Nucleus accumbens (tissue), 56 donors: ENCODE data around the gene CTNND2.
"Not testable (repeated sequence)": the region's sequence is repeated elsewhere in the genome, so short reads cannot be mapped to it uniquely, and the experiment has no call there.

Experiments used
- DNase-seq, 56 donors: peaks; one replicate each; lab custom pipeline; 2025; lab: John Stamatoyannopoulos, UW

CTNND2 gene

DNA sequence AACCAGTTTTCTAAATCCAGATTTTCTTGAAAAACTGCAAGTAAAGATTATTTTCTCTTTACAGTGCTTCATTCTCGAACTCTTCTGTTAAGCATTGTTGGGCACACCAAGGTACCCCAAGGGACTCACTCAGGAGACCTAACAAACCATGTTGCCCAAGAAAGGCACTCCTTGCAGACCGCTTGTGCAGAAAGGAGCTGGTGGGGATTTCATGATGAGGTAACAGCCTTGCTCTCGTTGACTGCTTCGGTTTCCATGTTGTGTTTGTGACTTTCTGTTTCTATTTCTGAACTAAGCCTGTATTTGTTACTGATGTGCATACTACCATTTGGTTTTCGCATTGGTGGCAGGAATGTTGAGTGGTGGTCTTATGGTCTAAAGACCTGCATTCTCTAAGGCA lies 876.6 kb downstream of the CTNND2 start:
- no peak for DNase-seq

DNA sequence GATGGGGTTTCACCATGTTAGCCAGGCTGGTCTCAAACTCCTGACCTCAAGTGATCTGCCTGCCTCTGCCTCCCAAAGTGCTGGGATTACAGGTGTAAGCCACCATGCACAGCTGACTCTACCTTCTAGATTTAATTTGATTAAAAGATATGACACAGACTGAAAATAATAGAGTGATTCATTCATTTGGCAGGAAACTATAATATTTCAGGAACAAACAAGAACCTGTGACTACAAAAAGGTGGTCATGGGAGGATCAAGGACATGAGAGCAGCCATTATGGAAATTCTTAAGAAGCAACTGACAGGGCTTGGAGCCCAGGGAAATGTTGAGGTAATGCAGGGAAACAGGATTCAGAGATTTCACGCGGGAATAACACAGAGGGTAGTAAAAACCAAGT lies 877.7 kb downstream of the CTNND2 start:
- DNase-seq: no peak

DNA sequence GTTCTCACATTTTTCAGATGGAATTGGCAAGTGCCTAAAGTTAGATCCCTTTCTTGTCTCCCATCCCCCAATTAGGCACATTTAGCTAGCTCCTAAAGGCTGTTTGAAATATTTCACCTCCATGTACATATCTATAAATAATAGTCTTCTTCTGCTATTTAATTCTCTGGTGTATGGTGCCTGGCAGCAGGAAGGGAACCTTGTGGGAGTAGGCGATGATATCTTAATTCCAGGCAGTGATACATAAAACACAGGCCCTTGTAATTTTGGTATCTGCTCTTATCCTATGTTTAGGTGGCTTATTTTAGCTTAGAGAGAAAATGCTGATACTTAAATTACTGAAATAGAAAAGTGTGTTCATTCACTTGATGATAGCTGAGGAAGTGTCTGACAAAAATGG lies 880.3 kb downstream of the CTNND2 start:
- DNase-seq: no peak

DNA sequence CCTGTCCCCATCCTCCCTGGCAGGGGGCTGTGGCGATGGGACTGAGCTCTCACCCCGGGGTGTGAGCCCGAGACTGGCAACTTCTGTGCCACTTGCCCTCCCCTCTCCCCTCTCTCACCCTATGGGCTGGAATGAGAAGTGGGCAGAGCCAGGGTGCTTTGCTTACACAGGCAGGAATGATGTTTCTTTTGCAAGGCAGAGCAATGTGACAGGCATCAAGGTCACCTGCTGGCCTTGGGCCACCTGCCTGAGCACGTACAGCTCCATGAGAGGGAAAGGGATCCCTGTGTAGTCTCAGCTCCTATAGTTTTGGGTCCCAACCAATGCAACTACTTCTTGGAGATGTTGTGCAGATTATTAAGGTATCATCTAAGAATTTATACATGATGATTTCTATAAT lies 890.5 kb downstream of the CTNND2 start:
- DNase-seq: no peak

DNA sequence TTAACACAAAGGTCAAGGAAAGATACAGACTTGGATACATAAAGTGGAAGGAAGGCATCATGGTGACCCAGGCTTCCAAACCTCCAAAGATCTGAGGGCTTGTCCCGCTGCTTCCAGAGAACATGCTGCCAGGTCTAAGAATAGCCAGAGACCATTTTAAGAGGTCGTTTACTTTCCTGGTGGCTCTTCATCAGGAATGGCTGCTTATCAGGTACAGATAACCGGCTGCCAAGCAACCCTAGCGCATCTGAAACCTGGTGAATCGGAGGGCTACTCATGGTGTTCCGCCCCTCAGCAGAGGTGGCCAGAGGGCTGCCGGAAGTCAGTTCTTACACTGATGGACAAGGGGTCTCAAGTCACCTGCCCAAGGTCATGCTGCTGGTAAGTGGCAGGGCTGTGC lies 892.0 kb downstream of the CTNND2 start:
- DNase-seq: no peak

DNA sequence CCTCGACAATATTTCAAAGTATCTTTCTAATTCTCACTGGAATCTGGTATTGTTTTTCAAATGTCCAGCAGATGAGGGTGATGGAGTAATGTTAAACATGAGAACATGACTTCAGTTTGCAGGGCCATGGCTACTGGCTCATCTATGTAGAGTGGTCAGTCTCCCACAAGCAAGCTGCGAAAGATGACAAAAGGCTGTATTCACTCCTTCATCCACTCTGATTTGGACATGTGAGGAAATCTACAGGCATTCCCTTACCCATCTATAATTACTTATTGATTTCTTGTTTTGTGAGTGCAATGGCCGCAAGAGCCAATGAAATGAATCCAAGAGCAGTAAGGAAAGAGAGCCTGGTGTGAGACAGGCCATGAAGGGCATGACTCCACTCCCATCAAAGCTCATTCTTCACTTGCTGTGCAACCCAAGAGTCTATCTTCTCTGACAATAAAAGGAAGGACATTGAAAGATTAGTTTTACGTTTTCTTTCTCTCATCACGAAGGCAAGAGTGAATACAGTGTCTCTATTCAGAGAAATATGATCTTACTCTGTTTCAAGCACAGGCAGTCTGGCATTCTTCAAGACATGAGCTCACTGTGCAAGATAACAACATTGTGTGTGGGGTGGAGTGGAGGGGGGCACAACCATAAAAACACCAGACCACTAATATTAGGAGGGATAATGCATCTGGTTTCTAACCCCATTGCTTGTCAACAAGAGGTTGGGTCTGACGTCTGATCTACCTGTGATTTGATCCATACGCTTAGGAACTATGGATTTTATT lies 893.6 kb downstream of the CTNND2 start:
- no peak for DNase-seq

DNA sequence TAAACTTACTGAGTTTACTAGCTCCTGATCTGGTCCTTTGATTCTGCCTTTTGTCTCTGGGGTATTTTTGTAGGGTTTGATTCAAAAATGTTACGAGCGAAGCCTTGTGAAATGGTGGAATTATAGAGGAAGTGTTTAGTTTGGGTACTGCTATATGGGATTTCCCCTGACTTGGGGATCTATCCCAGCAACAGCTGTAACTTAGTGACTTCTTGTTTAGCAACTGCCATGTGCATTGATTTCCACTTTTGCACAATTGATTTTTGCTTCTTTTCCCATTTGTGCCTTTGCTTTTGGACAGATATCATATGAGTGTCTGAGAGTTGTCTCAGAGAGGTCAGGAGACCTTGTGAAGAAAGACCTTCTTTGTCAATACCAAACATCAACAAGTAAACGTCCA lies 894.7 kb downstream of the CTNND2 start:
- DNase-seq: no peak

DNA sequence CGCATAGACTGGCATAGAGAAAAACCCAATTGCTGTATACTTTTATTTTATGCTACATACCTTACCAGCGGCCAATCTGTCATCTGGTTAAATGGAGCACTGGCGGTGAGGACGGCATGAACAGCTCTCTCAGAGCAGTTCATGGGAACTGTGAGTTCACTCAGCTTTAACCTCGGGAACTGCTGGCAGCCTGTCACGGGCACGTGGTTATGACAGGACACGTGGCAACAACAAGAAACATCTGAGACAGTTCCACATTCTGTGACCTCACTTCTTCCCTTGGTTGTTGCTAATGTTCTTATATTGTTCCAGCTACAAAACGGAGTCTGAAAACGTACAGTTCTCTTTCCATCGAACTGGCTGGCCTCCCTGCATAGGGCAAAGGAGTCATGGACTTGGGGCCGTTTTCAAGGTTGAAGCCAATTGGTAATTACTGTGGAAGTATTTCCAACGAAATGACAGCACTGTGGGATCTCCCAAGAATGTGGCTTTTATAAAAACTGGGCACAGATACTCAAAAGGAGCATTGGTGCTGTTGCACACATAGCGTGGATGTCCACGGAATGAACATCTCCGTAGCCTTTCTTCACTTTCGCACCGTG lies 896.9 kb downstream of the CTNND2 start:
- peak in 3 of 56 donors; percentile 18 to 23 (median 22) for DNase-seq

DNA sequence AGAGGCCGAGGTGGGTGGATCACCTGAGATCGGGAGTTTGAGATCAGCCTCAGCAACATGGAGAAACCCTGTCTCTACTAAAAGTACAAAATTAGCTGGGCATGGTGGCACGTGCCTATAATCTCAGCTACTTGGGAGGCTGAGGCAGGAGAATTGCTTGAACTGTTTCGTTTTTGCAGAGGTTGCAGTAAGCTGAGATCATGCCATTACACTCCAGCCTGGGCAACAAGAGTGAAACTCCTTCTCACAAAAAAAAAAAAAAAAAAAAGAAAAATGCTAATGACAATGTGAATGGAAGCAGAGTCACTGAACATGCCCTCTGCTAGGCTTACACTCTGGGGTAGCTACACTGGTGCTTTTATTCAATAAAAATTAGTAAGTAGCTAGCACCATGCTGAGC lies 899.7 kb downstream of the CTNND2 start:
- DNase-seq: not testable (repeated sequence)

DNA sequence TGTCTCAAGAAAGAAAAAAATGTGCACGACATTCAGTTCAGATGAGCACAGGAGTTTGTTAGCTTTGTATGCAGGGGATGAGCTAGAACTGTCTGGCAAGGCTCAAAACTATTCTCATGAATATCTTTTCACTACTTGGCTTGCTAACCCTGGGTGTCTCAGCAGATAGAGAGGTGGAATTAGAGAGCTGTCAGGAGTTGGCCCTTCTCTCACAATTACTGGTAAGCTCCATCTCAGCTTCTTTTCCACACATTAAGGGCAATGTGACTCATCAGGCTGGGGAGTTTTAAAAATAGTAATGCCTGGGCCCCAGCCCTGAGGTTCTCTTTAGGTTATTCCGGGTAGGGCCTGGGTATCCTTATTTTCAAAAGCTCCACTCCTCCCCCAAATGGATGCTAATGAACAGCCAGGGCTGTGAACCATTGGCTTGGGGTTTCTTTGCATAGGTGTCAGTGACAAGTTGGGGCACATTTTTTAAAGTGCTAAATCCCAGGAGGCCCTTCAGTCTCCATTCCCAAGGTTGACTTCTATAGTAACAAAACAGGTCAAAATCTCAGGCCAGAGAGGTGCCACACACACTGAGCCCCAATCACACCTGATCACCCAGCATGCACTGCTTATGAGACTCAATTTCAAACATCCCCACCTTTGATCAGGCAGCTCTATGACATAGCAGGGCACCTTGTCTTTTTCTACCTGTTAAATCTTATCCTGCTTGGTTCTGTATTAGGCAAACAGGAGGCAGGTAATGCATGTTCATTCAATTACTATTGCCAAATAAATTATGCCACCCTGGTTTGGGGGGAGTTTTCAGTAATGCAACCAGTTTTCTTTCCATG lies 903.5 kb downstream of the CTNND2 start:
- DNase-seq: no peak

DNA sequence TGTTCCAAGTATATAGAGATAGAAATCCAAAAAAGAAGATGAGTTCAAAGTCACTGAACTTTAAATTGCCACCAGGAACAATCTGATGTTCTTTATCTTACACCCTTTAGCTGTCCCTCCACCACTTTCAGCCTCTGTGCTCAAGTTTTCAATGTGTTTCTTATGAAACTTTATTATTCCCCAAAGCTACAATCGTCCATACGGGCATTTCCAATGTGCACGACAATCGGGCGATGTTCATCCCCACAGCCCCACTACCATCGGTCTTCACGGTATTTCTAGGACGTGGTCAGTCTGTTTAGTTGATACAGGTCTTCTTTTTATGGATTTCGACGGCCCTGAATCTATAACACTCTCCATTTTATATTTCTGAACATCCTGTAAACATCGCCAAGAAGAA lies 904.5 kb downstream of the CTNND2 start:
- no peak for DNase-seq

DNA sequence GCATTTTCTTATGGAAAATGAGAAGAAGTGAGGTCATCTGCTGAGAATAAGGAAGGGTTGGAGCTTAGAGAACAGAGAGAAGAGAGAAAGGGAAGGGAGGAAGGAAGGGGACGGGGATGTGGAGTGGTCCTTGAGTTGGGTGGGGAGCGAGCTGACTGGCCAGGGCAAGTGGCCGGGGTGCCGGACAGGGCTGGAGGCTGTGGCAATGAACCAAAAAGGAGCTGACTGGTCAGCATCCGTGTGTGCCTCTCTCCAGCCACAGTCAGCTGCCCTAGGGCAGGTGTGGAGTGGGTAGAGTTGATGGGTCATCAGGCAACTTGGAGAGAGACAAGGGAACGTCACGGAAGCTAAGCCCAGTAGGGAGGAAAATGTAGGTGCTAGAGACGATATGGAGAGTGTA lies 908.4 kb downstream of the CTNND2 start:
- DNase-seq: no peak

DNA sequence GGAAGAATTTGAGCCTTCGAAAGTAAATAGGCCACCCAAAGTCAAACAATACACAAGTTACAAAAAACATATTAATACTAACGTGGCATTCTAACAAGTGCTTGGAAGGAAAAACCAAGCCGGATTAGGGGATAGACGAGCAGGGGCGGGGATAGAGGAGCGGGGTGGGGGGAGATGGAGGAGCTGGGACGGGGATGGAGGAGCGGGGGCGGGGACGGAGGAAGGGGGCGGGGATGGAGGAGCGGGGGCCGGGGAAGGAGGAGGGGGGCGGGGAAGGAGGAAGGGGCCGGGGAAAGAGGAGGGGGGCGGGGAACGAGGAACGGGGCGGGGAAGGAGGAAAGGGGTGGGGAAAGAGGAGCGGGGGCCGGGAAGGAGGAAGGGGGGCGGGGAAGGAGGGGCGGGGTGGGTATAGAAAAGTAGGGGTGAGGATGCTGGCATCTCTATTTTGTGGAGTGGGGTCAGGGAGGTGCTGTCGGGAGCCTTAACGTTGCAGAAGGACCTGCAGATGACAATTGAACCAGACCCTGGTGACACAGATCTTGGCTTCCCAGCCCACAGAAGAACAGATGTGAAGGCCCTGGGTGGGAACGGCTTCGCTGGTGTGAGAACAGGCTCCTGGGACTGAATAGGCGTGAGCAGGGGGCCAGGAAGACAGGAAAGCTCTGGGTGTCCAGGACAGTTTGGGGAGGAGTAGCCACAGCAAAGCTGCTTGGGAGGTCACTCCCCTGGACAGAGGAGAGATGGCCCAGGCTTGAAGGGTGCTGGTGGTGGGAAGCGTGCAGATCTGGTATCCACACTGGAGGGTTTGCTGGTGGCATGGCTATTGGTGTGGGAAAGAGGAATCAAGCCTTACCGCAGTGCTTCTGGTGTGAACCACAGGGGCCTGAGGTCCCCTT lies 909.9 kb downstream of the CTNND2 start:
- DNase-seq: no peak

DNA sequence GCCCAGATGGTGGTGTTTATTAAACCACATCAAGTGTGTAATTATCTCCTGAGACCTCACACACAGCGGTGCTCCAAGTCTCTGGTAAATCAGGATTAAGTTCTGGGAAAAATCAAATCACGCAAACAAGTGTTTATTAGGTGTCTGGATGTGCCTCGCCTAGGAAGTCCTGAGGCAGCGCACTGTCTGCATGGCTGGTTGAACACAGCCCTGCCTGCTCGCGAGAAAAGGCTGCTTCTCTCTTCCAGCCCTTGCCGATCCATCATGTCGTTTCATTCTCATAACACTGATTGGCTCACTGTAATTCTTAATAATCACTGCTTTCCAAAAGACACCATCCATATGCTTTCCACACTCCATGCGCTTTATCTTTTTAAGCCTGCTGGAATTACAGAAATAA lies 913.6 kb downstream of the CTNND2 start:
- no peak for DNase-seq

DNA sequence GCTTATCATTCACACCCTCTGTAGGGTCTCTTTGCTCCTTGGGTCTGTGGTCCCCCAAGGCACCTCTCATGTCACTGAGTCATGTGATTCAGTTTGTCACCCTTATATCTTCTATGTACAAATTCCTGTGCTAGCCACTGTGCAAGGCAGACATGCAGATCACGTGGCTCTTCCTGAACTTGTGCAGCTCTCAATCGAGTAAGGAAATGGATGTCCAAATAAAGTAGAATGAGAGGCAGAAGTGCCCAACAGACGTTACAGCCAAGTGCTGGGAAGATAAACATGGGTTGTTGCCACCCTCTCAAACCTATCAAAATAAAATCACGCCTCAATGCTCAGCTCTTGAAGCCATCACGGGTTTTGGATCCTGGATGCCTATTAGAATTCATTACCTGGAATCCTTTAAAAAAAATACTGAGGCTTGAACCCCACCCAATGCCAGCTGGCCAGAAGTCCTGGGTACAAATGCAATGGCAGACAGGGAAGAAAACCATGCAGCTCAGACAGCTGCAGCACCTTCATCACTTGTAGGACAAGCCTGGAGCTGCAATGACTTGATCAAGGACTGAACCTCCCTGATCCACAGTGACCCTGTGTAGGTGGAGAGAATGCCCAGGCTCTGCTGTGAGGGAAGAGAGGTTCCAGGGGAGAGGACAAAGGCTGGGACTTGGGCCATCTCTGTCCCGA lies 914.5 kb downstream of the CTNND2 start:
- no peak for DNase-seq

DNA sequence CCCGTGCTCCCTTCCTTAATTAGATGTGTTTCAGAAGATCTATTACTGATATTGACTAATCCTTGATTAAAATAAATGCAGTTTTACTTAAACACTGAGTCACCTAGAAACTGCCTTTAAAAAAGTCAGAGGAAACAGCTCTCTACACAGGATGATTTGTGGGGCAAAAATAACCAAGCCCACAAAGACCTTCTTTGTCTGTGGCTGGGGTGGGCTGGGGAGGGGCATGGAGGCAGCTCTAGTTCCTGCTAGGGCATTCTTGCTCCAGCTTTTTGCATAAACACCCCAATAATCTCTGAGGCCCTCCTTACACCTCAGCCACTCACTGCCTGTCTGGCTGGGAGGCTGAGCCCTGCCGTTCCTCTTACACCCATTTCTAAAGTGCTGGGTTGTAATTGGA lies 915.6 kb downstream of the CTNND2 start:
- DNase-seq: peak in 9 of 56 donors; percentile 6 to 17 (median 13)

DNA sequence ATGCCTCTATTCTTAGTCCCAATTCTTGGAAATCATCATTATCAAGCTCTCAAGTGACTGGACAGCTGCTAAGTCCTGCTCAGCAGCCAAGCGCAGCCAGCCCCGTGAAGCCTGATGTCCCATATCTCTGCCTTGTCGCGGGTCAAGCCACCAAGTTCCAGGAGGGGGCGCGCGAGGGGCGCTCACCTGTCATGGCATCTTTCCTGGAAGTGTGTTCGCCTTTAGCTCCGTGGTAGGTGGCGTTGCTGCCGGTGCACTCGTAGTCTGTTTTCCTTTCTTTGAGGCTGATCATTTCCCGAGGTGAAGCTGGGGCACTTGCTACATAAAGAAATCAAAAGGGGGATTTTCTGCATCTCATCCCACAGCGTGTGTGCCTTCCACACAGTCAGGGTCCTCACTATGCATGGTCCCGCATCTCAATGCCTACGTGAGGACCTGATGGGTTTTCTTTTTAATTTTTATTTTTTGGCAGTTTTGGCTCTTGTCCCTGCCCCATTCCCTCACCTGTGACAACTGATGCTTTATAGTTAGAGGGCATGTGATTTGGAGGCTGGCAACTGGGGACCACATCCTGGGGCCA lies 916.2 kb downstream of the CTNND2 start:
- peak in 36 of 56 donors; percentile 3 to 53 (median 20) for DNase-seq

DNA sequence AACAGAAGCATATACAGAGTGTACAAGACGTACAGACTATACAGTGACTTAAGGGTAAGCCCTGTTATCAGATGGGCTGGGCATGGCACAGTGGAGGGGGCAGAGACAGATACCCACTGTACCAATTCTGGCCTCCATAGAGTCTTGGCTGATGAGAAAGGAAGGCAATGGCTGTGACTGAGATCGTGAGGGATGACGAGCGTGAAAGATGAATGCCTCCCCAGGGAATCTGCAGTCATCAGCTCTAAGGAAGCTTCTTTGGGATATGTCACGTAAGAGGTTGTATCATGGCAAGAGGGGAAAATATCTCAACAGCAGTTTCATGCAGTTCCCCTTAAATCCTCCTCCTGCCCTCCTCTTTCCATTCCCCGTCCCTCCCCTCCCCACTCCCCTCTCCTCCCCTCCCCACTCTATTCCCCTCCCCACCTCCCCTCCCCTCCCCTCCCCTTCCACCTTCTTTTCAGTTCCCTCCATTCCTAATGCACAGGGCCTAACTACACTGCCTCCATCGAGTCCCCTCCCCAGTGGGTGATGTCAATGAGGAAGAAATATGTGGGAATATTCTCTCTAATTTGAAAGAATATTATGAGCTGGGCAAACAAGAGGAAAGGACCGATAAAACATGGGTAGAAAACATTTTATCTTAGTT lies 916.8 kb downstream of the CTNND2 start:
- no peak for DNase-seq

DNA sequence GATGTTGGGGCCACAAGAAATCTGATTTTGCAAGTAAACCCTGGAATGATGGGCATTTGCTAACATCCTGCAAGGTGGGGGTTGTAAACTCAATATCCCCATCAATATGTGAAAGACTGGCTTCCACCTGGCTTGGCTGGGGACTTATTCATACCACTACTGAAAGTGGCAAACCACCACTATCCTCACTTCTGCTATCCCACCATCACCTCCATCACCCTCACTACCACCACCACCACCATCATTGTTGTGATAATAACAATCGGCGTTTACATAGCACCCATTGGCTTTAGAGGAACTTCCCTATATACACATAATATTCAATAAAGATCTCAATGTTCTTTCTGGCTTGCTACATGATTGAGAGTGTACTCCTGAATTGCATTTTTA lies 918.5 kb downstream of the CTNND2 start:
- no peak for DNase-seq
